OCI-LY1 (cell line): ENCODE data around the gene TBC1D2B.

ENCODE experiments used
- H2AFZ ChIP-seq: fragments of 200-600 bp; sonication (generic), shearing (Covaris generic); 2 replicates; pipeline ENCODE4 v1.6.0; 2014; ENCODE audit warnings: antibody characterized with exemption, mild to moderate bottlenecking, low read length
- H3F3A ChIP-seq: fragments of 200-600 bp; sonication (generic), shearing (Covaris generic); 2 replicates; pipeline ENCODE4 v1.6.0; 2014; ENCODE audit warnings: mild to moderate bottlenecking, antibody characterized with exemption, low read length, moderate library complexity; ENCODE audit not compliant: insufficient read depth
- H3K27ac ChIP-seq: fragments of 200-600 bp; sonication (generic); 2 replicates; pipeline ENCODE4 v1.5.1; 2014; ENCODE audit warnings: low read length, mixed run types, mild to moderate bottlenecking, low read depth; ENCODE audit not compliant: poor library complexity, severe bottlenecking
- H3K27me3 ChIP-seq: fragments of 200-600 bp; sonication (generic); 2 replicates; pipeline ENCODE4 v1.6.0; 2014; ENCODE audit warnings: antibody characterized with exemption, mild to moderate bottlenecking, low read length, moderate library complexity; ENCODE audit not compliant: insufficient read depth
- H3K36me3 ChIP-seq: fragments of 200-600 bp; sonication (generic); 2 replicates; pipeline ENCODE4 v1.6.1; 2014; ENCODE audit warnings: mild to moderate bottlenecking, antibody characterized with exemption, low read length, moderate library complexity, mixed read lengths; ENCODE audit not compliant: insufficient read depth
- H3K4me1 ChIP-seq: fragments of 200-600 bp; sonication (generic); 2 replicates; pipeline ENCODE4 v1.5.1; 2014; ENCODE audit warnings: mild to moderate bottlenecking, low read length, moderate library complexity; ENCODE audit not compliant: insufficient read depth, severe bottlenecking
- H3K4me2 ChIP-seq: fragments of 200-600 bp; sonication (generic), shearing (Covaris generic); 2 replicates; pipeline ENCODE4 v1.6.1; 2014; ENCODE audit warnings: low read length
- H3K4me3 ChIP-seq: fragments of 200-600 bp; sonication (generic); 2 replicates; pipeline ENCODE4 v1.5.1; 2014; ENCODE audit warnings: low read length, low read depth, mild to moderate bottlenecking, mixed read lengths; ENCODE audit not compliant: poor library complexity, severe bottlenecking
- H3K79me2 ChIP-seq: fragments of 200-600 bp; shearing (Covaris generic); 2 replicates; pipeline ENCODE4 v1.6.1; 2016; ENCODE audit warnings: mixed run types, low read length, mixed read lengths; ENCODE audit not compliant: insufficient read depth
- H3K9ac ChIP-seq: fragments of 200-600 bp; sonication (generic), shearing (Covaris generic); 2 replicates; pipeline ENCODE4 v1.6.1; 2014; ENCODE audit warnings: mild to moderate bottlenecking, low read length, mixed read lengths
- H3K9me2 ChIP-seq: fragments of 200-600 bp; sonication (generic), shearing (Covaris generic); 2 replicates; pipeline ENCODE4 v1.6.1; 2014; ENCODE audit warnings: low read depth, mild to moderate bottlenecking, low read length, mixed read lengths
- H3K9me3 ChIP-seq: fragments of 200-600 bp; shearing (Covaris generic); 2 replicates; pipeline ENCODE4 v1.6.1; 2014; ENCODE audit warnings: low read length, mixed read lengths
- H4K20me1 ChIP-seq: fragments of 200-600 bp; sonication (generic), shearing (Covaris generic); 2 replicates; pipeline ENCODE4 v1.6.0; 2016; ENCODE audit warnings: mild to moderate bottlenecking, low read length; ENCODE audit not compliant: insufficient read depth
- EZH2 ChIP-seq: fragments of 200-600 bp; sonication (generic), shearing (Covaris generic); IDR thresholded peaks from 2 replicates; pipeline ENCODE4 v1.8.0; 2017; ENCODE audit warnings: borderline replicate concordance, mixed run types, mild to moderate bottlenecking, antibody characterized with exemption, low read length, moderate library complexity, mixed read lengths
- TF ChIP-seq, protein P1 (sequence below): fragments of 200-600 bp; sonication (generic), shearing (Covaris generic); IDR thresholded peaks from 2 replicates; pipeline ENCODE4 v1.5.1; 2017; ENCODE audit warnings: mild to moderate bottlenecking, antibody characterized with exemption, low read length, moderate library complexity, mixed read lengths

The TBC1D2B gene

DNA sequence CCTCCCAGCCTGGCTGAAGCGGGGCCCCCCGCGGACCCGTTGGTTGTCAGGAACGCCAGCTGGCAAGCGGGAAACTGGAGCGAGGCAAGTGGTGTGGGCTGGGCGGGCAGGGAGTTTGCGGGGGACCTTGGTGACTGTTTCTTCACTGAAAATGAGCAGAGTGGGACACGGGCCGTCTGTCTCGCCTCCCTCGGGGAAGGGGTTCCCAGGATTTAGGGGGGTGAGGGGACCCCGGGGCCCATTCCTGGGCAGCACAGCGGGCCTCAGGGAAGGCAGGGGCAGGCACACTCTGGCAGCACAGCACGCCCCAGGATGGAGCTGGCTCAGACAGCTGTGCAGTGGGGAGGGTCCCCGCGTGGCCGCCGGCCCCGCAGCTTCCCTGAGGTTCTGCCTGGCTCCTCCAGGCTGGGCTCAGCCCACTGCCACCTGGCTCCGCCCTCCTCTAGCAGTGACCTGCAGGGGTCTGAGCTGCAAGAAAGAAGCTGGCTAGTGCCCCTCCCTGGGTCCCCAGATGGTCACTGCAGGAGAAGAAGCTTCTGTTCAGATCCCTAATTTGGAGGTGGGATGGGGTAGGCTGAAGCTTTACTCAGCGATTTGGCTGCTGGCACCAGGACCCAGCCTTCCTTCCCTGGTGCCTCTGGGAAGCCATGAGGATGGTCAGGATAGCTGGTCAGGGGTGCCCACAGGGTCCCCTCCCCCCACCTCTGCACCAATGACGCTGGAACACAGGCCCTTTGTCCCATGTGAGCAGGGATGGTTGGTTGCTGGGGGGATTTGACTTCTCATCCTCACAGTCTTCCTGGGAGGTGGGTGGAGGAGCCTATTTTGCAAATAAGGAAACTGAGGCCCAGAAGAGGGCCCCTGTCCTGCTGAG, 90.4 kb downstream of the TBC1D2B start:
- Histone ChIP-seq H3K36me3 (no peaks in the 10 kb centered on the region), H3K9me2 (no peaks in the 10 kb centered on the region), H3K4me2 (no peak overlapping the region), H3K9ac (no peak overlapping the region), H3K4me1 (peaks cover 9% of the 10 kb centered on the region), H3F3A (no peaks in the 10 kb centered on the region), H3K4me3 (no peak overlapping the region), H3K79me2 (no peaks in the 10 kb centered on the region), H3K27me3 (no peaks in the 10 kb centered on the region), H4K20me1 (no peaks in the 10 kb centered on the region), H3K9me3 (no peaks in the 10 kb centered on the region), H2AFZ (no peak overlapping the region), H3K27ac (no peak overlapping the region)
- TF ChIP-seq, protein P1, sequence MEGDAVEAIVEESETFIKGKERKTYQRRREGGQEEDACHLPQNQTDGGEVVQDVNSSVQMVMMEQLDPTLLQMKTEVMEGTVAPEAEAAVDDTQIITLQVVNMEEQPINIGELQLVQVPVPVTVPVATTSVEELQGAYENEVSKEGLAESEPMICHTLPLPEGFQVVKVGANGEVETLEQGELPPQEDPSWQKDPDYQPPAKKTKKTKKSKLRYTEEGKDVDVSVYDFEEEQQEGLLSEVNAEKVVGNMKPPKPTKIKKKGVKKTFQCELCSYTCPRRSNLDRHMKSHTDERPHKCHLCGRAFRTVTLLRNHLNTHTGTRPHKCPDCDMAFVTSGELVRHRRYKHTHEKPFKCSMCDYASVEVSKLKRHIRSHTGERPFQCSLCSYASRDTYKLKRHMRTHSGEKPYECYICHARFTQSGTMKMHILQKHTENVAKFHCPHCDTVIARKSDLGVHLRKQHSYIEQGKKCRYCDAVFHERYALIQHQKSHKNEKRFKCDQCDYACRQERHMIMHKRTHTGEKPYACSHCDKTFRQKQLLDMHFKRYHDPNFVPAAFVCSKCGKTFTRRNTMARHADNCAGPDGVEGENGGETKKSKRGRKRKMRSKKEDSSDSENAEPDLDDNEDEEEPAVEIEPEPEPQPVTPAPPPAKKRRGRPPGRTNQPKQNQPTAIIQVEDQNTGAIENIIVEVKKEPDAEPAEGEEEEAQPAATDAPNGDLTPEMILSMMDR, result no peak
- TF ChIP-seq EZH2, result no peak

GRCh38 chr15:77985931-77986480, 91.5 kb downstream of the TBC1D2B start:
- TF ChIP-seq, protein P1, result no peak
- no peak for TF ChIP-seq EZH2
- H3K4me1 ChIP-seq, result peaks cover 9% of the 10 kb centered on the region
- no peaks in the 10 kb centered on the region for H3F3A ChIP-seq

DNA sequence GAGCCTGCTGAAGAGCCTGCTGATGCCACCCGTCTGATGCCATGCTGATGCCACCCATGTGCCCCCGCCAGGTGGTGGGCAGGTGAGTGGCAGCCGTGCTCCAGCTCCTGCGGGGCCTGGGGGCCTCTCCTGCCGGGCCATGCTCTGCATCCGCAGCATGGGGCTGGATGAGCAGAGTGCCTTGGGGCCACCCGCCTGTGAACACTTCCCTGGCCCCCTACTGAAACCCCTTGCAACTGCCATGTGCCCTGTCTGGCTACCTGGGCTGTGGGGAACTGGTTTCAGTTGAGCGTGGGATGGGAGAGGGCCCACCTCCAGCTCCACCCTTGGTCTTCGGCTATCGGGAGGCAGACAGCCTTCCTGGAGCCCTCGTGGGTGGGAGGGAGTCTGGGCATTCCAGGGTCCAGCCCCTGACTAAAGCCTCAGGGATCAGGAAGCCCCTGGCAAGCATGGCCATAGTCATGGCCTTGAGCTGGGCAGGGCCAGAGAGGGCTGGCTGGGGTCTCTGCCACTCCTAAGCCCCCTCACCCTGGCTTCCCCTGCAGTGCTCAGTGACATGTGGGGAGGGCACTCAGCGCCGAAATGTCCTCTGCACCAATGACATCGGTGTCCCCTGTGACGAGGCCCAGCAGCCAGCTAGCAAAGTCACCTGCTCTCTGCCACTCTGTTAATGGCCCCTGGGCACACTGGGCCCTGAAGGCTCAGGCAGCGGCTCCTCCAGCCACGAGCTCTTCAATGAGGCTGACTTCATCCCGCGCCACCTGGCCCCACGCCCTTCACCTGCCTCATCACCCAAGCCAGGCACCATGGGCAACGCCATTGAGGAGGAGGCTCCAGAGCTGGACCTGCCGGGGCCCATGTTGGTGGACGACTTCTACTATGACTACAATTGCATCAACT, 92.2 kb downstream of the TBC1D2B start:
- Histone ChIP-seq H3K27ac (no peak overlapping the region), H3K79me2 (no peaks in the 10 kb centered on the region), H3K9me3 (no peaks in the 10 kb centered on the region), H2AFZ (no peak overlapping the region), H3K27me3 (no peaks in the 10 kb centered on the region), H3K9me2 (no peaks in the 10 kb centered on the region), H3K4me3 (no peak overlapping the region), H4K20me1 (no peaks in the 10 kb centered on the region), H3F3A (no peaks in the 10 kb centered on the region), H3K36me3 (no peaks in the 10 kb centered on the region), H3K9ac (no peak overlapping the region), H3K4me1 (peaks cover 3% of the 10 kb centered on the region), H3K4me2 (no peak overlapping the region)
- TF ChIP-seq, protein P1, result no peak
- no peak for TF ChIP-seq EZH2

More at GRCh38 chr15:77985931-77986480, 91.5 kb downstream of the TBC1D2B start:
- H3K27me3 ChIP-seq, result no peaks in the 10 kb centered on the region
- H3K79me2 ChIP-seq, result no peaks in the 10 kb centered on the region
- no peak overlapping the region for H3K4me2 ChIP-seq
- no peaks in the 10 kb centered on the region for H3K9me2 ChIP-seq
- H3K36me3 ChIP-seq, result no peaks in the 10 kb centered on the region
- H3K9me3 ChIP-seq, result no peaks in the 10 kb centered on the region
- no peak overlapping the region for H3K27ac ChIP-seq
- no peak overlapping the region for H3K9ac ChIP-seq
- H4K20me1 ChIP-seq, result no peaks in the 10 kb centered on the region
- H3K4me3 ChIP-seq, result no peak overlapping the region
- no peak overlapping the region for H2AFZ ChIP-seq
